Activated CD4-positive, alpha-beta T cell treated with anti-CD3 and anti-CD28 coated beads for 4 hours (primary cell): ENCODE results near the gene SPDL1.

Experiments
- DNase-seq, 2 donors: peaks; one replicate each; pipeline ENCODE4 v3.0.0-alpha.2; 2020

Gene SPDL1

GRCh38 chr5:169583424-169584220 is at the start of gene SPDL1:
SPDL1 (plus strand) TSS chr5:169583773; CDS start chr5:169588417, 4,644 bp downstream.
- peak; percentile 92 to 93 for DNase-seq

- DNase-seq = no peak
Observed at GRCh38 chr5:169534311-169534880, 49.2 kb upstream of the SPDL1 start.

- DNase-seq = no peak
Observed at GRCh38 chr5:169534939-169535338, 48.6 kb upstream of the SPDL1 start.

GRCh38 chr5:169538944-169539343 is 44.6 kb upstream of the SPDL1 start:
- DNase-seq = no peak

- DNase-seq = no peak
Observed at GRCh38 chr5:169542811-169543210, 40.8 kb upstream of the SPDL1 start.

GRCh38 chr5:169544264-169544950 is 39.2 kb upstream of the SPDL1 start:
- DNase-seq = no peak

GRCh38 chr5:169545762-169546161 is 37.8 kb upstream of the SPDL1 start:
- DNase-seq = no peak

- no peak for DNase-seq
Observed at GRCh38 chr5:169546346-169546745, 37.2 kb upstream of the SPDL1 start.

- no peak for DNase-seq
Observed at GRCh38 chr5:169547508-169547907, 36.1 kb upstream of the SPDL1 start.

GRCh38 chr5:169548315-169548714 is 35.3 kb upstream of the SPDL1 start:
- no peak for DNase-seq

GRCh38 chr5:169549453-169550100 is 34.0 kb upstream of the SPDL1 start:
- DNase-seq = no peak

- no peak for DNase-seq
Observed at GRCh38 chr5:169550227-169550626, 33.3 kb upstream of the SPDL1 start.

- no peak for DNase-seq
Observed at GRCh38 chr5:169551146-169551545, 32.4 kb upstream of the SPDL1 start.

- no peak for DNase-seq
Observed at GRCh38 chr5:169551696-169552095, 31.9 kb upstream of the SPDL1 start.

GRCh38 chr5:169554251-169554650 is 29.3 kb upstream of the SPDL1 start:
- DNase-seq = no peak

- DNase-seq = no peak
Observed at GRCh38 chr5:169557838-169558237, 25.7 kb upstream of the SPDL1 start.

GRCh38 chr5:169561893-169562292 is 21.7 kb upstream of the SPDL1 start:
- DNase-seq = no peak

GRCh38 chr5:169563369-169563768 is 20.2 kb upstream of the SPDL1 start:
- no peak for DNase-seq

- no peak for DNase-seq
Observed at GRCh38 chr5:169566202-169566601, 17.4 kb upstream of the SPDL1 start.

- DNase-seq = no peak
Observed at GRCh38 chr5:169567079-169567478, 16.5 kb upstream of the SPDL1 start.

- DNase-seq = no peak
Observed at GRCh38 chr5:169569513-169569912, 14.1 kb upstream of the SPDL1 start.

- no peak for DNase-seq
Observed at GRCh38 chr5:169571355-169571754, 12.2 kb upstream of the SPDL1 start.

GRCh38 chr5:169574134-169574646 is 9.4 kb upstream of the SPDL1 start:
- DNase-seq = no peak
